GM12873 (cell line): ENCODE results near the gene NOCT.

Source experiments
- TF ChIP-seq, protein P1 (sequence below): IDR thresholded peaks from 2 replicates; pipeline ENCODE4 v1.5.1; 2012; ENCODE audit warnings: low read depth, mild to moderate bottlenecking, moderate library complexity, low read length, control low read depth; ENCODE audit not compliant: insufficient read depth; ENCODE audit errors: missing control alignments

Gene NOCT, protein sequence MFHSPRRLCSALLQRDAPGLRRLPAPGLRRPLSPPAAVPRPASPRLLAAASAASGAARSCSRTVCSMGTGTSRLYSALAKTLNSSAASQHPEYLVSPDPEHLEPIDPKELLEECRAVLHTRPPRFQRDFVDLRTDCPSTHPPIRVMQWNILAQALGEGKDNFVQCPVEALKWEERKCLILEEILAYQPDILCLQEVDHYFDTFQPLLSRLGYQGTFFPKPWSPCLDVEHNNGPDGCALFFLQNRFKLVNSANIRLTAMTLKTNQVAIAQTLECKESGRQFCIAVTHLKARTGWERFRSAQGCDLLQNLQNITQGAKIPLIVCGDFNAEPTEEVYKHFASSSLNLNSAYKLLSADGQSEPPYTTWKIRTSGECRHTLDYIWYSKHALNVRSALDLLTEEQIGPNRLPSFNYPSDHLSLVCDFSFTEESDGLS

DNA sequence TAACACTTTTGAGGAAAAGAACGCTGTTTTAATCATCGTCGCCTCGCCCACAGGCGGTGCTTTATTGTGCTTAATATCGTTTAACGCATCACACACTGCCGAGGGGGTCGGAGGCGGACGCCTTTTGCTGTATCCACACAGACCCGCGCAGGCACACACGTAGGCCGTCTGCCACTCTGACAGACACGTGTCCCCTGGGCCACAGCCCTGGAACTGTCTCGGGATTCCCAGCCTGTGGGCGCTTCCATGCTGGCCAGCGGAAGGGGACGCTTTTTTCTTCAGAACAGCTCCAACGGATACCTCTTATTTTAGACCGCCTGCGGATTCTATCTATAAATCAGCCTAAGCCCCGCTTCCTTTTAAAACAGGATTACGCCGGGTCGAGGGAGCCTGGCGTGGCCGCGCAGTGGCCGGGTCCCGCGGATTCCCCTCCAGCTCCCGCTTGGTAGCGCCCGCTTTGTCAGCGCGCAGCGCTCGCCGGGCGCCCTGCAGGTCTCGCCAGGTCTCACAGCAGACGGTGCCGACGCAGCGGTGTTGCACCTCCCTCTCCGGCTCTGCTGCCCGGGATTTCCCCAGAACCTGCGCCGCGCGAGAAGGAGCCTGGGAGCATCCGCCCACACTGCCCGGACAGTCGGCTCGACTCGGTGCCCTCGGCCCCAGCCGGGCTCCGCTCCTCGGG is at the start of gene NOCT:
Gene NOCT (plus strand): TSS at position 513 of the 679 bp plus-strand sequence. CDS start 201 bp downstream, outside the sequence.
- TF ChIP-seq, protein P1, sequence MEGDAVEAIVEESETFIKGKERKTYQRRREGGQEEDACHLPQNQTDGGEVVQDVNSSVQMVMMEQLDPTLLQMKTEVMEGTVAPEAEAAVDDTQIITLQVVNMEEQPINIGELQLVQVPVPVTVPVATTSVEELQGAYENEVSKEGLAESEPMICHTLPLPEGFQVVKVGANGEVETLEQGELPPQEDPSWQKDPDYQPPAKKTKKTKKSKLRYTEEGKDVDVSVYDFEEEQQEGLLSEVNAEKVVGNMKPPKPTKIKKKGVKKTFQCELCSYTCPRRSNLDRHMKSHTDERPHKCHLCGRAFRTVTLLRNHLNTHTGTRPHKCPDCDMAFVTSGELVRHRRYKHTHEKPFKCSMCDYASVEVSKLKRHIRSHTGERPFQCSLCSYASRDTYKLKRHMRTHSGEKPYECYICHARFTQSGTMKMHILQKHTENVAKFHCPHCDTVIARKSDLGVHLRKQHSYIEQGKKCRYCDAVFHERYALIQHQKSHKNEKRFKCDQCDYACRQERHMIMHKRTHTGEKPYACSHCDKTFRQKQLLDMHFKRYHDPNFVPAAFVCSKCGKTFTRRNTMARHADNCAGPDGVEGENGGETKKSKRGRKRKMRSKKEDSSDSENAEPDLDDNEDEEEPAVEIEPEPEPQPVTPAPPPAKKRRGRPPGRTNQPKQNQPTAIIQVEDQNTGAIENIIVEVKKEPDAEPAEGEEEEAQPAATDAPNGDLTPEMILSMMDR: no peak

DNA sequence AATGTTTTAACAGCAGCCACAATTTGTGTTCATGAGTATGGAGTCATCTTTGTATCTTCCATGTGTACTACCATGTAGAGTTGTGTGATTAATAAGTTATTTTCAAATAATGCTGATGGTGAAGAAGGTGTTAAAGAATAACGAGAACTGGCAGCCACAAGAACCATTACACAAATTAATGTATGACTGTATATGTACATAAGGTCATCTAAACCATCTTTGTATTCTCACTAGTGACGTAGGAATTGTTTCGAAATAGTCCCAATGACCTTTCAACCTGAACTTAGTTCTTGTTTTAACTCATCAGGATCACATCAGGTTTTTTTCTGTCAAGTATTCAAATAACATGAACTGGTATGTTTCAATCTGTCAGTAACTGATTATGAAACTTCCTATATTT is 48.3 kb upstream of the NOCT start:
- TF ChIP-seq, protein P1: no peak

- TF ChIP-seq, protein P1: no peak
Measured at GRCh38 chr4:138972956-138973801, 42.4 kb upstream of the NOCT start.

GRCh38 chr4:138975225-138975624 is 40.4 kb upstream of the NOCT start:
- TF ChIP-seq, protein P1: no peak

- TF ChIP-seq, protein P1: no peak
Measured at GRCh38 chr4:138976526-138976925, 39.1 kb upstream of the NOCT start.

DNA sequence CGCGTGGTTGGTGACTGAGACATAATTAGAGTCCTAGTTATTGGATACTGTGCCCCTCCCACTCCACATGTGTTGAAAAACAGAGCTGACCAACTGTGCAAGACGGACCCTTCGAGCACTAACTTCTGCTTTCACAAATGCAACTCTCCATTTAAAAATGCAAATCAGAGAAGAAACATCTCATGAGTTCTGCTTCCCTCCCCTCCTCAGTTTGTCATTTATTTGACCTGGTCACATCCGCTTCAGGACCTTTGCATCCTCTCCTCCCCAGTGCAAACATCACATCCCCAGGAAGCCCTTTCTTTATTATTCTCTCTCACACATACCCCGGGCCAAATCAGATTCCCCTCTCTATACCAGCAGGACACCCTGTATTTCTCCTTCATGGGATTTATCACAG is 38.1 kb upstream of the NOCT start:
- TF ChIP-seq, protein P1: no peak
